ENCODE measurements around the gene LGALS7.
"Not testable (repeated sequence)": the region's sequence is repeated elsewhere in the genome, so short reads cannot be mapped to it uniquely, and the experiment has no call there.

The LGALS7 gene

DNA sequence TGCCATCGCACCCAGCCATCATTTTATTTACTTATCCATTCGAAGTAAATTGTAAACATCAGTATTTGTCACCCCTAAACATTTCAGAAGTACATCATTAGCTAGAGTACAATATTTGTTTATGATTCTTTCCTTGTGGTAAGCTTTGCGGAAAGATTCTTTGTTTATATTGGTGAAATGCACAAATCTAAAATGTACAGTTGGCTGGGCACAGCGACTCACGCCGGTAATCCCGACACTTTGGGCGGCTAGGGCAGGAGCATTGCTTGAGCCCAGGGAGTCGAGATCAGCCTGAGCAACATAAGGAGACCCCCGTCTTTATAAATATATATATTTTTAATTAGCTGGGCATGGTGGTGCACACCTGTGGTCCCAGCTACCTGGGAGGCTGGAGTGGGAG, 25.8 kb upstream of the LGALS7 start:
- no peak for DNase-seq (ENCODE audit: low spot score)

DNA sequence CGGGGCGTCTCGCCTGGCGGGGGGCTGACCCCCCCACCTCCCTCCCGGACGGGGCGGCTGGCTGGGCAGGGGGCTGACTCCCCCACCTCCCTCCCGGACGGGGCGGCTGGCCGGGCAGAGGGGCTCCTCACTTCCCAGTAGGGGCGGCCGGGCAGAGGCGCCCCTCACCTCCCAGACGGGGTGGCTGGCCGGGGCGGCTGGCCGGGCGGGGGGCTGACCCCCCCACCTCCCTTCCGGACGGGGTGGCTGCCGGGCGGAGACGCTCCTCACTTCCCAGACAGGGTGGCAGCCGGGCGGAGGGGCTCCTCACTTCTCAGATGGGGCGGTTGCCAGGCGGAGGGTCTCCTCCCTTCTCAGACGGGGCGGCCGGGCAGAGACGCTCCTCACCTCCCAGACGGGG, 24.5 kb upstream of the LGALS7 start:
- not testable (repeated sequence) for DNase-seq (ENCODE audit: low spot score)

DNA sequence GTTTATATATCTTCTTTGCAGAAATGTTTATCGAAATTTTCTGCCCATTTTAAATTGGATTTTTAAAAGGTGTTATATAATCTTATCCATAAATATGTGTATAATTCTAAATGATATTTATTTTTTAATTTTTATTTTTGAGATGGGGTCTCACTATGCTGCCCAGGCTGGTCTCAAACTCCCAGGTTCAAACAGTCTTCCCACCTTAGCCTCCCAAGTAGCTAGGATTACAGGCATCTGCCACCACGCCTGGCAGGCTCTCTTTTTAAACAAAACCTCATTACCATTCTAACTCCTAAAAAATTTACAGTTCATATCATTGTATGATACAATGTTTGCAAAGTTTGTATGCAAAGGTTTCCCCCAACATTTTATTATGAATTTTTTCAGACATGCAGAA, 22.8 kb upstream of the LGALS7 start:
- no peak for DNase-seq (ENCODE audit: low spot score)

DNA sequence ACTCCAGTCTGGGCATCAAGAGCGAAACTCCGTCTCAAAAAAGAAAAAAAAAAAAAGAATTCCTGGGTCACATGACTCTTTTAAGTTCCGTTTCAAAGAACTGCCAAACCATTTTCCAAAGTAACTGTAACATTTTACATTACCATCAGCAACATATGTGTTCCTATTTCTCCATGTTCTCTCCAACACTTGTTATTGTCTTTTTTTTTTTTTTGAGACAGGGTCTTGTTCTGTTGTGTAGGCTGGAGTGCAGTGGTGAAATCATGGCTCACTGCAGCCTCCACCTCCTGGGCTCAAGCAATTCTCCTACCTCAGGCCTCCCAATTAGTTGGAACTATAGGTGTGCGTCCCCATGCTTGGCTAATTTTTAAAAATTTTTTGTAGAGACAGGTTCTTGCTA, 22.2 kb upstream of the LGALS7 start:
- no peak for DNase-seq (ENCODE audit: low spot score)

DNA sequence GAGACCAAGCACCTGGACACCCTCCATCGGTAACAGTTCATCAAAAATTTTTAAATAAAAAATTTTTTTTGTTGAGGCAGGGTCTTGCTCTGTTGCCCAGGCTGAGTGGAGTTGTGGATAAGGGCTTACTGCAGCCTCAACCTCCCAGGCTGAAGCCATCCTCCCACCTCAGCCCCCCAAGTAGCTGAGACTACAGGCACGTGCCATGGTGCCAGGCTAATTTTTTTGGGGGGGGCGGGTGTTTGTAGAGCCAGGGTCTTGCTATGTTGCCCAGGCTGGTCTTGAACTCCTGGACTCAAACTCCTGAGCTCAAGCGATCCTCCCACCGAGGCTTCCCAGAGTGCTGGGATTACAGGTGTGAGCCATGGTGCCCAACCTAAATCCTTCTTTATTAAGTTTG, 20.4 kb upstream of the LGALS7 start:
- DNase-seq (ENCODE audit: low spot score): no peak

DNA sequence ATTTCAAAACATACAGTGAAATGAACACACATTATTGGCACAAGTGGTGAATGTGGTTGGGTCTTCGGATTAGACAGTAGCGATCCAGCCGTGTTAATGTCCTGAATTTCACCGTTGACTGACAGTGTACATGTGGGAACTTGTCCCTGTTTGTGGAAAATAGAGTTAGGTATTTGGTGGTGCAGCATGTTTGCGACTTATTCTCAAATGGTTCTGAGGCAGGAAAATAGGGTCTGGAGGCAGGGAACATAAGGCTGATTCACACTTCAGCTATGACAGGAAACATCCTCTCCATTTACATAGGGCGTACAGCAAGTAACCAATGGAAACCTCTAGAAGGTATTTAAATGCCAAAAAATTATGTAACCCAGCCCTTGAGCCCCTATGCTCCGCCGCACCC, 19.9 kb upstream of the LGALS7 start:
- peak; percentile 50 for DNase-seq (ENCODE audit: low spot score)

DNA sequence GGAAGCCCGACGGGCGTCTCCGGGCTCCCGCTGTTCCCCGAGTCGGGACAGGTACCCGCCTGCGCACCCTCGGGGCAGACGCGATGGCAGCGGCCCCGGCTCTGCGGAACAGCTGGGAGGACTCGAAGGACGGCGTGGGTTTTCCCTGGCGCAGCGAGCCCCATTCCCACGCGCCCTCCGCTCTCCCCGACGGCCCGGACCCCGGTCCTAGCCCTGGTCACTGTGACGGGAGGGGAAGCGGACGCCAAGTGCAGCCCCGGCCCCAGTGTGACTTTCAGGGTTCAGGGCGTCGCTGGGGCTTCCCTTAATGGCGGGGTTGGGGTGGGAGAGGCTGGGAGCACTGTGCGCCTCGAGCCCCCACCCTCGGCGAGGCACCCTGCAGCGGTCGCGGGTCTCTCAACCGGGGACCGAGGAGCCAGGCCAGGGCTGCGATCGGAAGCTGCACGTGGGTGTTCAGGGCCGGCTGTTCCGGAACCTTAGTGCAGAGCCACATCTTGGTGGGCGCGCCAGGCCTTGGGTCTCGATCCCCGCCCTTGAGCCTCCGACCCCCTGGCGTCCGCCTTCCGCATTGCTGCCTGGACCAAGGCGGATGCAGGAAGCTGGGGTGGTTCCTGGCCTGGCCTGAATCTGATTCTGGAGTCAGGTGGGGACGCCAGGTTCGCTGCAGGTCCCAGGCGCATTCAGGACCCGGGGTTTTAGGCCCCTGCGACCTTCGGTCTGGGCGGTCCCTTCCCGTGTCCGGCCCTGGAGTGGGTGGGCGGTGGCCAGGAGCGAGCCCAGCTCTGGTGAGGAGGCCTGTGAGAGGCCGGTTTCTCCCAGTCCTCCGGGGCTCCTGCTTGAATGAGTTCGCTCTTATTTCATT, 19.2 kb upstream of the LGALS7 start:
- peak; percentile 44 for DNase-seq (ENCODE audit: low spot score)

DNA sequence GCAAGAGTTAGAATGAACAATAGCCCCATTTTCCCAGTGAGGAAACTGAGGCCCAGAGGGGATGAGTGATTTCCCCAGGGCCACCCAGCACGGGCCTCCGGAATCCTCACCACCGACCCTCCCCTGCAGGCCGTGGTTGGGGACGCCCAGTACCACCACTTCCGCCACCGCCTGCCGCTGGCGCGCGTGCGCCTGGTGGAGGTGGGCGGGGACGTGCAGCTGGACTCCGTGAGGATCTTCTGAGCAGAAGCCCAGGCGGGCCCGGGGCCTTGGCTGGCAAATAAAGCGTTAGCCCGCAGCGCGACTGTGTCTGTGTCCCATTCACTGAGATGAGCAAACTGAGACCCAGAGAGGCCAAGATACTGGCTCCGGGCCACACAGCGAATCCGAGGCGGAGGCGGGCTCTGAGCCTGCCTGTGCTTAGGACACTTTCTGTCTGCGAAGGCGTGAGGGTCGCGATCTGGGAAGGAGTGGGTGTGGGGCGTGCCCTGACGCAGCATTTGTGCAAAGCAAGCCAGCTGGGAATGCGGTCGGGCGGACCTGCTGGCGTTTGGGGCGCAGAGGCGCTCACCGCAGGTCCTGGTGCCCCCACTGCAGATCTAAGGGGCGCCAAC, 18.2 kb upstream of the LGALS7 start:
- DNase-seq (ENCODE audit: low spot score): not testable (repeated sequence)

DNA sequence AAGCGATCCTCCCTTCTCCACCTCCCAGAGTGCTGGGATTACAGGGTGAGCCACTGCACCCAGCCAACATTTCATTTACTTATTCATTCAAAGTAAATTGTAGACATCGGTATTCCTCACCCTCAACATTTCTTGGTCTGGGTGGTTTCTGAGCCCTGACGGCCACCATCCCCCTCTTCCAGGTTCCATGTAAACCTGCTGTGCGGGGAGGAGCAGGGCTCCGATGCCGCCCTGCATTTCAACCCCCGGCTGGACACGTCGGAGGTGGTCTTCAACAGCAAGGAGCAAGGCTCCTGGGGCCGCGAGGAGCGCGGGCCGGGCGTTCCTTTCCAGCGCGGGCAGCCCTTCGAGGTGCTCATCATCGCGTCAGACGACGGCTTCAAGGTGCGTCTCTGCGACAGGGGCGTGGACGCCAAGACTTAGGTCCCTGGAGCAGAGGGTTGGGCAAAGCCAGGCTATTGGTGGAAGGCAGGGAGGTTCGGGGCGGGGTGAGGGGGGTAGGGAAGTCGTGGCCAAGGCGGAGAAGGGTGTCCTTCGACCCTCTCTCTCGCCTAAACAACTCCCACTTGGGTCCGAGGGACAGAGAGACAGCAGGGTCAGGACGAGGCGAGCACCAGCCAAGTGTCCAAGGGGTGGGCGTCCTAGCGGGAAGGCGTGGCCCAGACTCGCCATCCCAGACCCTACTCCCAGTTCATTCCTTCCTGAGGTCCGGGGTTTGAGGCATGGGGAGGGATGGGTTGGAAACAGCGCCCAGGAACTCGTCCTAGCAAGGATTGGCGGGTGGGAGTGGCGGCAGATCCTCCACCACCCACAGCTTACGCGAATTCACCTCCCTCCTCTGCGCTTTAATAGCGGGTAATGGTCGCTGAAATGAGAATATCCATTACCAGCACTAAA, 17.4 kb upstream of the LGALS7 start:
- not testable (repeated sequence) for DNase-seq (ENCODE audit: low spot score)

DNA sequence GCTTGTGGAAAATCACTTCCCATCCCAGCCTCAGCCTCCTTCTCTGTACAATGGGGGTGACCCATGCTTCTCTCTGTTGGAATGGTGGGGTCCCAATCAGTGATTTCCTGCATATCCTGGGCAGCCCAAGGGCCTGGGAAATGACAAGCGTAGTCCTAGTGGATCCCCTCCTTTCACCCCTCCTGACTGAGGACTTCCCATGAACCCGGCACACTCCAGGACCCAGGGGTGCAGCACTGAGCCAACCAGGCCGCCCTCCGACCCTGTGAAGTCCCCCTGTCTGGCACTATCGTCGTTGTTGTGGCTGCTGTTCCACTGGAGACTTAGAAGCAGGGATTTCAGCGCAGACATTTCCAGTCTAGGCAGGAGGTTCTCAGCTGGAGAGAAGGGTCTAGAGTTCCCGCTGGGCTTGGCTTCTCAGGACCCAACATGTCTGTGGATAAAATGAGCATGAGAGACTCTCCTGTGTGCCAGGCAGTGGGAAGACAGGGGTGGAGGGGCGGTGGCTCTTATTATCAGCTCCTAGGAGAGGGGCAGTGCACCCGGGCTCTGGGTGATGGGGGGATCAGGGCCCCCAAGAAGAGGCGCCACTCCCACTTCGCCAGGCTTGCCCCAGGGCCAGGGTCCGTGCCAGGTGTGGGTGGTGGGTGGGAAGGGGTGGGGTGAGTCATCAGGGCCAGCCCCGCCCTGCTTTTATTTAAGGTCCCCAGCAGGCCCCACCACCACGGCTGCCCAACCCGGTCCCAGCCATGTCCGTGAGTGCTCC, 15.3 kb upstream of the LGALS7 start, which contains the start of gene LGALS7B:
TSS of gene LGALS7B (plus strand) at position 723 of the 766 bp plus-strand sequence. CDS start at position 750, 27 bp downstream.
- DNase-seq (ENCODE audit: low spot score): no peak

DNA sequence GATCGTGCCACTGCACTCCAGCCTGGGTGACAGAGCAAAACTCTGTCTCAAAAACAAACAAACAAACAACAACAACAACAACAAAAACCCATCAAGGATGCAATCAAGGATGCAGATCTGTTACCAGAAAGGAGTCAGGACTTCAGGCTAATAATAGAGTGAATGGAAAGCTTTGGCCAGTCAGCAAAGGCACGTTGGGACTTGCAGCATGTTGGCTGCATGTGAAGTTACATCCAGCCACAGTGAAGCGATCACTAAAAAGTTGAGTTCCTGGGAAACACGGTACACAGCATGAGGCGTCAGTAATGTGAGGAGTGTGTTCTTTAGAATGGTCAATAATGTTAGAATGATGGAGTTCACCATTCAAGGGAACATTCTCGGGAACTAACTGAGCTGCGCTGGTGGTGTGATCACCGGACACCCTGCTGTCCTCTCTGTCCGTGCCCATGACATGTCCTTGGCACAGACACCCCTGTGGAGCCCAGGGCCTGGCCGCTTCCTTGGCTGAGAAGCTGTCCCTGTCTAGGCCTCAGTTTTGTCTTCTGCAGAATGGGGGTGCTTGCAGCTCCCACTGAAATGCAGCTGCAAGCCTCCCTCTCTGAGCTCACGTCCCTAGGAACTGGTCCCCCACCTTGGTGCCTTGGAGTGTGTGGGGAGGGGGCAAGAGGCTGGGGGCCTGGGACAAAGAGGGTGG, 13.4 kb upstream of the LGALS7 start:
- DNase-seq (ENCODE audit: low spot score): no peak

DNA sequence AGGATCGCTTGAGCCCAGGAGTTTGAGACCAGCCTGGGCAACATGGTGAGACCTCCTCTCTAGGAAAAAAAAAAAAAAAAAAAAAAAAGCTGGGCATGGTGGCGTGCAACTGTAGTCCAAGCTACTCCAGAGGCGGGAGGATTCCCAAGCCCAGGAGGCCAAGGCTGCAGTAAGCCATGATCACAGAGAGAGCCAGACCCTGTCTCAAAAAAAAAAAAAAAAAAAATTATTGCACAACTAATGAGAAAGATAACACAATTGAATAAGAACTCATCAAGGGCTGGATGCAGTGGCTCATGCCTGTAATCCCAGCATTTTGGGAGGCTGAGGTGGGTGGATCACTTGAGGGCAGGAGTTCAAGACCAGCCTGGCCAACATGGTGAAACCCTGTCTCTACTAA, 12.7 kb upstream of the LGALS7 start:
- DNase-seq (ENCODE audit: low spot score): not testable (repeated sequence)

DNA sequence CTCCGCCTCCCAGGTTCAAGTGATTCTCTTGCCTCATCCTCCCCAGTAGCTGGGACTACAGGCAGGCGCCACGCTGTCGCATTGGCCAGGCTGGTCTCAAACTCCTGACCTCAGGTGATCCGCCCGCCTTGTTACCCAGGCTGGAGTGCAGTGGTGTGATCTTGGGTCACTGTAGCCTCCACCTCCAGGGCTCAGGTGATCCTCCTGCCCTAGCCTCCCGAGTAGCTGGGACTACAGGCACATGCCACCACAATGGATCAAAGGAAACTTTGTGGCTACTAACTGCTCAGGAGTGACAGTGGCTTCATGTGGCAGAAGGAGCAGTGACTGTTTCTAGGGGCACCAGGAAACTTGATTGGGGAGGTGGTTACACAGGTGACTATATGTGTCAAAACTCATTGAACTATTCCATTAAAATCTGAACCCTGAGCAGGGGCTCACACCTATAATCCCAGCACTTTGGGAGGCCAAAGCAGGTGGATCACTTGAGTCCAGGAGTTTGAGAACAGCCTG, 11.9 kb upstream of the LGALS7 start:
- DNase-seq (ENCODE audit: low spot score): no peak

DNA sequence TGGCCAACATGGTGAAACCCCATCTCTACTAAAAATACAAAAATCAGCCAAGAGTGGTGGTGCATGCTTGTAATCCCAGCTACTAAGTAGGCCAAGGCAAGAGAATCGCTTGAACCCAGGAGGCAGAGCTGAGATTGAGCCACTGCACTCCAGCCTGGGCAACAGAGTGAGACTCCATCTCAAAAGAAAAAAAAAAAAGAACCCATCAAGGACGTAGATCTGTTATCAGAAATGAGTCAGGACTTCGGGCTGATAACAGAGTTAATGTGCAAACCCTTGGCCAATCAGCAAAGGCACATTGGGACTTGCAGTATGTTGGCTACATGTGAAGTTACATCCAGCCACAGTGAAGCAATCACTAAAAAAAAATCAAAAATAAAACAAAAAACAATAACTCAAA, 10.9 kb upstream of the LGALS7 start:
- no peak for DNase-seq (ENCODE audit: low spot score)

DNA sequence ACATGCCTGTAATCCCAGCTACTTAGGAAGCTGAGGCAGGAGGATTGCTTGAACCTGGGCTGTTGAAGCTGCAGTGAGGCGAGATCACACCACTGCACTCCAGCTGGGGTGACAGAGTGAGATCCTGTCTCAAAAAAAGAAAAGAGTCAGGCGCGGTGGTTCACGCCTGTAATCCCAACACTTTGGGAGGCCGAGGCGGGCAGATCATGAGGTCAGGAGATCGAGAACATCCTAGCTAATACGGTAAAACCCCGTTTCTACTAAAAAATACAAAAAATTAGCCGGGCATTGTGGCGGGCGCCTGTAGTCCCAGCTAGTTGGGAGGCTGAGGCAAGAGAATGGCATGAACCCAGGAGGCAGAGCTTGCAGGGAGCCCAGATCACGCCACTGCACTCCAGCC, 8.9 kb upstream of the LGALS7 start:
- DNase-seq (ENCODE audit: low spot score): not testable (repeated sequence)

DNA sequence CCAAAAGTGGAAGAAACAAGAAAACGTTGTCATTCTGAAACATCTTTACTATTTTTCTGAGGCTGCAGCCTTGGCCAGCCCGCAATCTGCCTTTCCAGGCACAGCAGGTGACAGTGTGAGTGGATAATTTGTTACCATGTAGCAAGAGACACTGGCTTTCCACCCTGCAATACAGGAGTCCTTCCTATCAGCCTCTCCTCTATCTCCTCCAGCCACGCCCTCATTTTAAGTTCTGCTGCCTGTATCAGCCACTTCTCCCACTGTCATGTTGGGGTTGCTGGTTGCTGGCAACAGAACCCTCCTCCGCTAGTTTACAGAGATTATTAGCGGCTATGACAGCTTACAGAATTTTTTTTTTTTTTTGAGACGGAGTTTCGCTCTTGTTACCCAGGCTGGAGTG, 7.7 kb upstream of the LGALS7 start:
- no peak for DNase-seq (ENCODE audit: low spot score)

DNA sequence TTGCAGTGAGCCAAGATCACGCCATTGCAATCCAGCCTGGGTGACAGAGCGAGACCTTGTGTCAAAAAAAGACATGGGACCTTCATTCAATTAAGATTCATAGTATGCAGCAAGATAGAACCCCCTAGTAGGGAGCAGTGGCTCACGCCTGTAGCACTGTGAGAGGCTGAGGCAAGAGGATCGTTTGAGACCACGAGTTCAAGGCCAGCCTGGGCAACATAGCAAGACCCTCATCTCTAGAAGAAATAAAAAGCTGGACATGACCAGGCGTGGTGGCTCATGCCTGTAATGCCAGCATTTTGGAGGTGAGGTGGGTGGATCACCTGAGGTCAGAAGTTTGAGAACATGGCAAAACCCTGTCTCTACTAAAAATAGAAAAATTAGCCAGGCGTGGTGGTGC, 7.1 kb upstream of the LGALS7 start:
- no peak for DNase-seq (ENCODE audit: low spot score)

DNA sequence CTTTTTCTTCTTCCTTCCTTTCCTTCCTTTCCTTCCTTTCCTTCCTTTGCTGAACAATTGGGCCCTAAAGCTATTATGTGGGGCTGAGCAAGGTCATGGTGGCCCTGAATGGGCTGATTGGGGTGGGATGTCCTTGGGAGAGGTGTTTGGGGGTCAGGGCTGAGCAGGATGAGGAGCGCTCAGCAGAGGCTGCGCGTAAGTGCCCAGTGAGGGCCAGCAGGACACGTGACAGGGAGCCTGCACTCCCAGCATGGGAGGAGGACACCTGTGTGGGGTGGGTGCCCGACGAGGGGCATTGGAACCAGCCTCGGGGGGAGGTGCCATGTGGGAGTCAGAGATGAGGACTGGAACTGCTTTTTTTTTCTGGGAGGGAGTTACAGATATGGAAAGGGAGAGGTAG, 5.4 kb upstream of the LGALS7 start:
- DNase-seq (ENCODE audit: low spot score): no peak

DNA sequence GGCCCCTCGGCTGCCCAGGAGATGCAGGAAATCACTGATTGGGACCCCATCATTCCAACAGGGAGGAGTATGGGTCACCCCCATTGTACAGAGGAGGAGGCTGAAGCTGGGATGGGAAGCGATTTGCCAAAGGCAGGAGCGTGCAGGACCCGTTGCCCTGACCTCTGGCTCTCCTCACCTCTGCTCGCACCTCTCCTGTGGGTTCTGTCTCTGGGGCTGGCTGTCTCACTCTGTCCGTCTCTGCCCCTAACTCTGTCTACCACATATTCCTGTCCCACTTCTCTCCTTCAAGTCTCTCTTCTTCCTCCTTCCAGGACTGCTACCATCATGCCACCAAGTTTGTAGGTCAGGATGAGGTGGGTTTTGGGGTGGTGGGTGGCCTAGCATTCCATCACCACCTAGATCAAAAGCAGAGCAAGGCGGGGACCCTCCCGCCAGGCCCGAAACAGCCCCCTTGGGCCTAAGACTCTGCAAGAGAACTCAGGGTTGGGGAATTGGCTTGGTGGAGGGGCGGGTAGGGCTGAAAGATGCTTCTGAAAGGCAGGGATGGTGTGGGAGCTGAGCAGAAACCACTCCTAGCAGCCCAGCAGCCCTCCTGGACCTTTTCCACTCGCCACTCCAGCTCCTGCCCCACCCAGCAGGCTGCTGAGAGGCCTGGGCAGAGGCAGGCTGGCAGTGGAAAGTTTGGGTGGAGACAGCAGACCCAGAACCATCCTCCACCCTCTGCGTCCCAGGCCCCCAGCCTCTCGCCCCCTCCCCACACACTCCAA, 1.0 kb upstream of the LGALS7 start:
- DNase-seq (ENCODE audit: low spot score): no peak

DNA sequence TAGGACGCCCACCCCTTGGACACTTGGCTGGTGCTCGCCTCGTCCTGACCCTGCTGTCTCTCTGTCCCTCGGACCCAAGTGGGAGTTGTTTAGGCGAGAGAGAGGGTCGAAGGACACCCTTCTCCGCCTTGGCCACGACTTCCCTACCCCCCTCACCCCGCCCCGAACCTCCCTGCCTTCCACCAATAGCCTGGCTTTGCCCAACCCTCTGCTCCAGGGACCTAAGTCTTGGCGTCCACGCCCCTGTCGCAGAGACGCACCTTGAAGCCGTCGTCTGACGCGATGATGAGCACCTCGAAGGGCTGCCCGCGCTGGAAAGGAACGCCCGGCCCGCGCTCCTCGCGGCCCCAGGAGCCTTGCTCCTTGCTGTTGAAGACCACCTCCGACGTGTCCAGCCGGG, 1.7 kb downstream of the LGALS7 start:
- DNase-seq (ENCODE audit: low spot score): not testable (repeated sequence)

Data from kidney tubule cell (primary cell).